GM18517 (cell line): ENCODE measurements around the gene MCUR1.
"Not testable (repeated sequence)": the region's sequence is repeated elsewhere in the genome, so short reads cannot be mapped to it uniquely, and the experiment has no call there.

ENCODE experiments used
- ATAC-seq: cut with Tn5 transposase; IDR thresholded peaks from one replicate; pipeline ENCODE4 v1.9.1; 2021; ENCODE audit warnings: mild to moderate bottlenecking, moderate library complexity; ENCODE audit not compliant: unreplicated experiment

MCUR1 gene, protein sequence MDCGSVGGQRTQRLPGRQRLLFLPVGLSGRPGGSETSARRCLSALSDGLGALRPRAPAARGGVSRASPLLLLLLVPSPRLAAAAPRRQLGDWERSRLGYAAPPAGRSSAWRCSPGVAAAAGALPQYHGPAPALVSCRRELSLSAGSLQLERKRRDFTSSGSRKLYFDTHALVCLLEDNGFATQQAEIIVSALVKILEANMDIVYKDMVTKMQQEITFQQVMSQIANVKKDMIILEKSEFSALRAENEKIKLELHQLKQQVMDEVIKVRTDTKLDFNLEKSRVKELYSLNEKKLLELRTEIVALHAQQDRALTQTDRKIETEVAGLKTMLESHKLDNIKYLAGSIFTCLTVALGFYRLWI

DNA sequence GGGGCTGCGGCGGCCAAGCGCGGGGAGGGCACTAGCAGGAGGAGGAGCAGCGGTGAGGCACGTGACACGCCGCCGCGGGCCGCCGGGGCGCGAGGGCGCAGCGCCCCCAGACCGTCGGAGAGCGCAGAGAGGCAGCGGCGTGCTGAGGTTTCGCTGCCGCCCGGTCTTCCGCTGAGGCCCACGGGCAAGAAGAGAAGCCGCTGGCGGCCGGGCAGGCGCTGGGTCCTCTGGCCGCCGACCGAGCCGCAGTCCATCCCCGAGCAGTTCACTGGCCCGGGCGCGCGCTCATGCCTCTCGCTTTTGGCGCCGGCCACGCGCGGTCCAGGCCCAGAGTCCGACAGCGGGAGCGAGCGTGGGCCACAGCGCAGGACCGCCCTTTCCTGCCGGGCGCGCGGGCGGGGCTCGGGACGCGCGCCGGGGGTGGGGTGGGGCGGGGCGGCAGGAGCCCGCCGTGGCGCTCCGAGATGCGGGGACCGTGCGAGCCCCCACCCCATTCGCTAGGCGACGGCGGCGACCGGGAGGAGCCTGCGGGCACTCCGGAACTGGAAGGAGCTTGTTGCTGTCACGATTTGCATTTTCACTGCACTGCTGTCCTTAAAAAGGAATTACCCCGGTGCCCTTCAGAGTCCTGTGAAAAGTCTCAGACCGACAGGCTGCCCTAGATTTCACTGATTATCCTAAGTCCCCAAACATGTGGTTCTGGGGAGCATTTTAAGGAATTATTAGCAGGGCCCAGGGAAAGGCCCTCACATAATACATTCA, at the start of gene MCUR1:
Gene MCUR1 (minus strand): TSS at position 382 of the 762 bp plus-strand sequence. CDS start 128 bp downstream, at position 254.
- peak; percentile 83 for ATAC-seq

- no peak for ATAC-seq
These were observed 49.4 kb upstream of the MCUR1 start for GRCh38 chr6:13863699-13864155.

GRCh38 chr6:13860556-13861185, 46.3 kb upstream of the MCUR1 start:
- ATAC-seq: not testable (repeated sequence)

GRCh38 chr6:13859871-13860555, 45.7 kb upstream of the MCUR1 start:
- ATAC-seq: no peak

GRCh38 chr6:13854716-13855250, 40.4 kb upstream of the MCUR1 start:
- no peak for ATAC-seq

DNA sequence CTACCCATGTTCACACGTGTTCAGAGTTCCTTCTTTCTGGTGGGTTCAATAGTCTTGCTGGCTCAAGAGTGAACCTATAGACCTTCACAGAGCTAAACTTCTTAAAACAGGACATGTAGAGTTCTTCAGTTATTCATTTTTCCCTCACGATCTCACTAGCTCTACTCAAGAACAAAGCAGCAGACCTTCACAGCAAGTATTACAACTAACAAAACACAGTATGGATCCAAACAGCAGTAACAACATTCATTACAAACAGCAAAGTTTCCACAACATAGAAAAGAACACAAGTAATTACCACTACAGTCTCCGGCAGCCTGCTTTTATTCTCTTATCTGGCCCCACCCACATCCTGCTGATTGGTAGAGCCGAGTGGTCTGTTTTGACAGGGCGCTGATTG, 39.5 kb upstream of the MCUR1 start:
- no peak for ATAC-seq

DNA sequence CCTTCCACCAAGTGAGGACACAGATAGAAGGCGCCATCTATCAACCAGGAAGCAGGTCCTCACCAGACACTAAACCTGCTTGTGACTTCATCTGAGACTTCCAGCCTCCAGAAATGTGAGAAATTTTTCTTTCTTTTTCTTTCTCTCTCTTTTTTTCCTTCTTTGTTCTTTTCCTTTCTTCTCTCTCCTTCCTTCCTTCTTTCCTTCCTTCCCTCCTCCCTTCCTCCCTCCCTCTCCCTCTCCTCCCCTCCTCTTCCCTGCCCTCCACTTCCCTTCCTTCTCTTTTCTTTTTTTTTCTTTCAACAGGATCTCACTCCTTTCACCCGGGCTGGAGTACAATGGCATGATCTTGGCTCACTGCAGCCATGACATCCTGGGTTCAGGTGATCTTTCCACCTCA, 37.4 kb upstream of the MCUR1 start:
- ATAC-seq: no peak

DNA sequence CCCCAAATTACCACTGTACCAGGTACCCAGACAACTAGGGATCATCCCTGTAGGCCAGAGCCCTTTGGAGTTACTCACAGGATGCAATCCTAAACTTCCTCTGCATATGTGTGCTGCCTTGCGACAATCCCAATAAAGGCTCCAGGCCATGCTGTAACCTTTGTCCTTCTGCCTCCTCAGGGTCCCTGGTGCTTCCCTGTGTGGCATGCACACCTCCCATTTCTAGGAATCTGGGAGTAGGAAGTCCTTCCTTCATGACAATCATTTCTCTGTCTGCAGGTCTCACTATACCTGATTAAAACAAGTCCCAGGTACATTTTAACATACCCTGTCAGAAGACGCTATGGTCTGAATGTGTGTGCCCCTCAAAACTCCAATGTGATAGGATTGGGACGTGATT, 37.0 kb upstream of the MCUR1 start:
- no peak for ATAC-seq

DNA sequence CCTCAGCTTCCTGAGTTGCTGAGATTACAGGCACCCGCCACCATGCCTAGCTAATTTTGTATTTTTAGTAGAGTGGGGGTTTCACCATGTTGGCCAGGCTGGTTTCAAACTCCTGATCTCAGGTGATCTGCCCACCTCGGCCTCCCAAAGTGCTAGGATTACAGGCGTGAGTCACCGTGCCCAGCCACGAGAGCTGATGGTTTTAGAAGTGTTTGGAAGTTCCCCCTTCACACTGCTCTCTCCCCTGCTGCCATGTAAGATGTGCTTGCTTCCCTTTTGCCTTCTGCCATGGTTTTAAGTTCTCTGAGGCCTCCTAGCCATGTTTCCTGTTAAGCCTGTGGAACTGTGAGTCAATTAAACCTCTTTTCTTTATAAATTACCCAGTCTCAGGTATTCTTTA, 36.3 kb upstream of the MCUR1 start:
- not testable (repeated sequence) for ATAC-seq

- ATAC-seq: no peak
These were observed 34.3 kb upstream of the MCUR1 start for GRCh38 chr6:13848522-13849150.

DNA sequence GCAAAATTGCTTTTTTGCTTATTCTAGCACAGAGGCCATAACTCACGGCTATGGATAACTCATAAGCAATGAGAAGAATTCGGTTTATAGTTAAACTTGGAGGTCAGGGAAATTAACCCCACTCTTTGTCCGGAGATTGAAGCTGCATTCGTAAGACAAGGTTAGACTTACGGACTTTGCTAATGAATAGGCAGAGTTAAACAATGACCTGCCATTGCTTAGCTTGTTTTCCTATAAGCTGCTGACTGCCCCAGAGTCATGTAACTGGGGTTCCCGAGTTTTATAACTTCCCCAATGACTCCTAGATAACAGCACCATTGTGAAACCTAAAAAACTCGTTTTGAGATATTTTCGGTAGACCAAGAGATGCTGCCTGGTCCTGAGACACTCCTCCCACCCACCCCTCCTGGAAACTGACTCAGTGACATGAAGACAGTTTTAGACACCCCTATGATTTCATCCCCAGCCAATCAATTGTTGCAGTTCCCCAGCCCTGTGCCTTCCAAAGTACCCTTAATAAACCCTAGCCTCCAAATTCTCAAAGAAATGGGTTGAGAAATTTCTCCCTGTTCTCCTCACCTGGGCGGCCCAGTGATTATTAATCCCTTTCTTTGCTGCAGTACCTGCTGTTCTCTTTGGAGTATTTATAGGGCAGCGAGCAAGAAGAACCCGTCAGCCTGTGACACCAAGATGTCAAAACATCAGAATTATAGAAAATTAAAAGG, 33.1 kb upstream of the MCUR1 start:
- no peak for ATAC-seq

- ATAC-seq: no peak
These were observed 32.5 kb upstream of the MCUR1 start for GRCh38 chr6:13846841-13847240.

- ATAC-seq: no peak
These were observed 27.6 kb upstream of the MCUR1 start for GRCh38 chr6:13841936-13842335.

DNA sequence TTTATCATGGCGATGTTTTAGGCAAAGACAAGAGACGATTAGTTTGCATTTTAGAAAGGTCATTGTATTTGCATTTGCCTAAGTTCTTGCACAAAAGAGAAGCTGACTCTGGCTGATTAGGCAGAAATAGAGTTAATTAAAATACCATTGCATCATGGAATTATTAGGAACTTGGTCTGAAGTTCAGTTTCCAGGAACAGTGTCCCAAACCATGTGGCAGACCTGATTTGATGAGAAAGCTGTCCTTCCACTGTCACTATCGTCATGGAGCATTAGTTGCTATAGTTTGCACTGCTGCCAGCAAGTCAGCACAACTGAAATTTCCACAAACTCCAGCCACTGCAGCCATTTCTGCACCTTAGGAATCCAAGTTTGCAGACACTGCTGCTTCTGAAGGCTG, 24.3 kb upstream of the MCUR1 start:
- ATAC-seq: no peak

- ATAC-seq: no peak
These were observed 21.8 kb upstream of the MCUR1 start for GRCh38 chr6:13836170-13836569.

DNA sequence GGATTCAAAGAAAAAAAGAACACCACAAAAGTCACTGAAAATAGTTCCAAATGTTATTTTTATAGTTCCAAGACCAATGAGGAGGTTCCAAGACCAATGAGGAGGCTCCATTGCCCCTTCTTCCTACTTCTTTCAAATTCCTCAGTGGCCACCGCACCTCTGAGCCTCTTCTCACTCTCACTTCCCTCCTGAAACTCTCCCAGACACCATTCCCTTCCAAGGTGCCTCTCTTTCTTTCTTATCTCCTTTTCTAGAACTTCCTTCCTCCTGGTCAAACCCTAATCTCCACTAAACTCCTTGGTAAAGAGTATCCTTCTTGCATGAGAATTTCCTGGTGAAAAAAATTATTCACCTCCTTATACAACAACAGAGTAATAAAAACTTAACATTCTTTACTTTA, 20.4 kb upstream of the MCUR1 start:
- ATAC-seq: no peak

- ATAC-seq: not testable (repeated sequence)
These were observed 19.7 kb upstream of the MCUR1 start for GRCh38 chr6:13834018-13834417.

GRCh38 chr6:13832778-13833177, 18.4 kb upstream of the MCUR1 start:
- ATAC-seq: no peak

GRCh38 chr6:13831615-13832014, 17.3 kb upstream of the MCUR1 start:
- ATAC-seq: no peak

GRCh38 chr6:13830803-13831202, 16.4 kb upstream of the MCUR1 start:
- ATAC-seq: no peak
